OCI-LY3 (cell line): Measurements from ENCODE around the gene CCM2L.

ENCODE experiments used
- H2AFZ ChIP-seq: fragments of 200-600, 300-600 bp; shearing (Covaris generic); 2 replicates; pipeline ENCODE4 v1.6.0; 2014; ENCODE audit warnings: antibody characterized with exemption, low read depth, low read length
- H3K27ac ChIP-seq: fragments of 200-600, 300-600 bp; sonication (generic); 2 replicates; pipeline ENCODE4 v1.5.1; 2014; ENCODE audit warnings: mild to moderate bottlenecking, low read length, moderate library complexity, mixed read lengths
- H3K27me3 ChIP-seq: fragments of 200-600, 300-600 bp; sonication (generic); 2 replicates; pipeline ENCODE4 v1.6.1; 2014; ENCODE audit warnings: low read depth, low read length, mixed read lengths
- H3K36me3 ChIP-seq: fragments of 200-600, 300-600 bp; sonication (generic); replicated peaks from 2 replicates; pipeline ENCODE3; 2014; ENCODE audit warnings: low read depth, low read length, mixed read lengths
- H3K4me1 ChIP-seq: fragments of 300-600, 200-600 bp; sonication (generic); 2 replicates; pipeline ENCODE4 v1.6.1; 2014; ENCODE audit warnings: low read length, mixed read lengths
- H3K4me2 ChIP-seq: fragments of 200-600, 300-600 bp; sonication (generic); 2 replicates; pipeline ENCODE4 v1.6.1; 2014; ENCODE audit warnings: low read length, mixed read lengths
- H3K4me3 ChIP-seq: fragments of 300-600, 200-600 bp; sonication (generic); 2 replicates; pipeline ENCODE4 v1.5.1; 2014; ENCODE audit warnings: antibody characterized with exemption, mild to moderate bottlenecking, low read length, moderate library complexity
- H3K79me2 ChIP-seq: fragments of 300-600, 200-600 bp; shearing (Covaris generic); 2 replicates; pipeline ENCODE4 v1.6.1; 2014; ENCODE audit warnings: mild to moderate bottlenecking, low read length, mixed read lengths
- H3K9ac ChIP-seq: fragments of 300-600, 200-600 bp; shearing (Covaris generic); 2 replicates; pipeline ENCODE4 v1.6.0; 2014; ENCODE audit warnings: mild to moderate bottlenecking, low read length, moderate library complexity
- H3K9me3 ChIP-seq: fragments of 200-600, 300-600 bp; shearing (Covaris generic); 2 replicates; pipeline ENCODE4 v1.6.1; 2014; ENCODE audit warnings: low read length, mixed read lengths; ENCODE audit not compliant: insufficient read depth
- H4K20me1 ChIP-seq: fragments of 200-600, 300-600 bp; sonication (generic); 2 replicates; pipeline ENCODE4 v1.6.1; 2016; ENCODE audit warnings: low read length, mixed read lengths; ENCODE audit not compliant: insufficient read depth
- CTCF ChIP-seq: fragments of 200-600, 300-600 bp; sonication (generic); IDR thresholded peaks from 2 replicates; pipeline ENCODE4 v1.5.1; 2014; ENCODE audit warnings: antibody characterized with exemption, low read length, low read depth
- EZH2phosphoT487 ChIP-seq: fragments of 200-600 bp; shearing (Covaris generic); IDR thresholded peaks from 2 replicates; pipeline ENCODE4 v1.6.1; 2018; ENCODE audit warnings: antibody characterized with exemption, mixed run types, low read depth

CCM2L gene

GRCh38 chr20:32070282-32070681 lies 60.0 kb downstream of the CCM2L start:
- H2AFZ ChIP-seq = no peak overlapping the region
- peaks cover 49% of the 10 kb centered on the region for H3K79me2 ChIP-seq

DNA sequence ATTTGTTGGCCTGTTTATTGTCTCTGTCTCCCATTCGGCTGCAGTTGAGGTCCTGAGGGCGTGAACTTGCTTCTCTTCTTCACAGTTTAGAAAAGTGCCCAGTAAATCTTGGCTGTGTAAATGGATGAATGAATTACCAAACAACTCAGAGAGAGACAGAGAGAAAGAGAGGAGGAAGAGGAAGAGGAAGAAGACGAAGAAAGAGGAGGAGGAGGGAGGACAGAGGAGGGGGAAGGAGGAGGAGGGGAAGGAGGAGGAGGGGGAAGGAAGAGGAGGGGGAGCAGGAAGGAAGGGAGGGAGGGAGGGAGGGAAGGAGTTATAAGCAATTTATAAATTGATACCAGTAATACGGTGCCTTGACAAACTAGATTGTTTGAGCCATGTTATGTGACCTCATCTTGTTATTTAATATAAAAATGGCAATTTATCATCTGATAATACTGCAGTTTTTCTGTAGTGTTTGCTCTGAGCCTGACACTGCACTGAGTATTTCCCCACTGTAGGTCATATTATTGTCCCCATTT lies 60.5 kb downstream of the CCM2L start:
- no peak overlapping the region for H3K9ac ChIP-seq
- H3K36me3 ChIP-seq = peaks cover 71% of the 10 kb centered on the region
- no peaks in the 10 kb centered on the region for H3K27me3 ChIP-seq
- no peak overlapping the region for H3K4me2 ChIP-seq
- peaks cover 44% of the 10 kb centered on the region for H3K79me2 ChIP-seq
- peaks cover 46% of the 10 kb centered on the region for H3K4me1 ChIP-seq
- no peak overlapping the region for H3K4me3 ChIP-seq
- H2AFZ ChIP-seq = no peak overlapping the region
- H3K9me3 ChIP-seq = no peaks in the 10 kb centered on the region
- no peak for TF ChIP-seq EZH2phosphoT487
- TF ChIP-seq CTCF = no peak
- peaks cover 7% of the 10 kb centered on the region; the same call in 1 of the 2 replicates for H4K20me1 ChIP-seq
- H3K27ac ChIP-seq = peak overlapping the region; percentile 76

More at GRCh38 chr20:32070282-32070681, 60.0 kb downstream of the CCM2L start:
- H3K27me3 ChIP-seq = no peaks in the 10 kb centered on the region
- H3K4me1 ChIP-seq = peaks cover 50% of the 10 kb centered on the region
- H3K36me3 ChIP-seq = peaks cover 71% of the 10 kb centered on the region
- H4K20me1 ChIP-seq = peaks cover 12% of the 10 kb centered on the region; the same call in 1 of the 2 replicates
- TF ChIP-seq CTCF (no peak), EZH2phosphoT487 (no peak)
- 0 out of 2 replicates have a peak overlapping the region, but pooled peaks have one; percentile 50 for H3K9ac ChIP-seq
- H3K4me2 ChIP-seq = peak overlapping the region; percentile 60; the same call in 1 of the 2 replicates
- peak overlapping the region; percentile 76 for H3K27ac ChIP-seq
- H3K4me3 ChIP-seq = no peak overlapping the region
- H3K9me3 ChIP-seq = no peaks in the 10 kb centered on the region

- Histone ChIP-seq H2AFZ (no peak overlapping the region), H3K4me2 (no peak overlapping the region), H3K27ac (no peak overlapping the region; the same call in 1 of the 2 replicates), H3K4me3 (no peak overlapping the region), H3K4me1 (peaks cover 39% of the 10 kb centered on the region), H4K20me1 (0 out of 2 replicates have a peak, but pooled peaks cover 3% of the 10 kb centered on the region), H3K27me3 (no peaks in the 10 kb centered on the region), H3K36me3 (peaks cover 72% of the 10 kb centered on the region), H3K9ac (no peak overlapping the region), H3K79me2 (peaks cover 37% of the 10 kb centered on the region), H3K9me3 (no peaks in the 10 kb centered on the region)
- no peak for TF ChIP-seq CTCF
- TF ChIP-seq EZH2phosphoT487 = no peak
Measured at GRCh38 chr20:32071395-32072167, 61.3 kb downstream of the CCM2L start.

DNA sequence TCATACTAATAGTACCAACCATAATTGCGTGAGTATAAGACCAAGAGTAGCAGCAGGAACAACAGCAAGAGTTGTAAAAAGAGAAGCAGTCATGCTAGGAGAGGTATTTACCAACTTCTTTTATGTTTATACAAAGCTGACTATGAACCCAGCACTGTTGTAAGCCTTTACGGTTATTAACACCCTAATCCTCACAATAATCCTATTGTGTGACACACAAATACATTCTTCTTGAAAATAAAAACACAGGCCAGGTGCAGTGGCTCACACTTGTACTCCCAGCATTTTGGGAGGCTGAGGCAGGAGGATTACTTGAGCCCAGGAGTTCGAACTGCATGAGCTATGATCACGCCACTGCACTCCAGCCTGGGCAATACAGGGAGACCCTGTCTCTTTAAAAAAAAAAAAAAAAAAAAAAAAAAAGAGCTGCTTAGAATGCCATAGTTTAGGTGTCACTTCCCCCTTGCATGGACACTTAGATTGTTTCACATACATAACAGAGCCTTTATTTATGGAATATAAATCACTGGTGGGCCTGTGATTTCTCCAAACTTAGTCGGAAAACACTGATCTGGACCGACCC lies 62.0 kb downstream of the CCM2L start:
- H3K4me2 ChIP-seq = no peak overlapping the region
- TF ChIP-seq EZH2phosphoT487 (no peak), CTCF (no peak)
- H4K20me1 ChIP-seq = no peaks in the 10 kb centered on the region
- peaks cover 30% of the 10 kb centered on the region for H3K79me2 ChIP-seq
- no peaks in the 10 kb centered on the region for H3K27me3 ChIP-seq
- no peak overlapping the region for H3K9ac ChIP-seq
- H3K4me3 ChIP-seq = no peak overlapping the region
- peaks cover 32% of the 10 kb centered on the region for H3K4me1 ChIP-seq
- no peak overlapping the region for H2AFZ ChIP-seq
- H3K27ac ChIP-seq = no peak overlapping the region; the same call in 1 of the 2 replicates
- H3K36me3 ChIP-seq = peaks cover 73% of the 10 kb centered on the region
- H3K9me3 ChIP-seq = no peaks in the 10 kb centered on the region
